Caki2 (cell line): Measurements from ENCODE around the gene ZNF771. TPM values are rescaled to one million over a fixed set of nuclear protein-coding genes. Genes with fewer than 3 reads are reported as not detected.
"Not testable (repeated sequence)": the region's sequence is repeated elsewhere in the genome, so short reads cannot be mapped to it uniquely, and the experiment has no call there.

Experiments used
- DNase-seq: peaks from one replicate; pipeline ENCODE4 v3.0.0-alpha.2; 2015; ENCODE audit warnings: low read depth
- in situ Hi-C: cut with HindIII; loops from 2 replicates; pipeline ENCODE4 v1.10.0; 2016; ENCODE audit warnings: low sequenced_read_pairs, low pct_unique_long_range_greater_than_20kb, mixed read lengths
- total RNA-seq: library from RNA; depleted of rRNA; stranded (reverse); fragments of >200 nt; shearing (Covaris generic); gene quantifications from 2 replicates; pipeline ENCODE4 v1.2.3, GENCODE V29; 2014; ENCODE audit warnings: low replicate concordance

ZNF771 gene
- total RNA-seq, 1 experiment from 2014 or later, result 35.7 TPM

- DNase-seq, result peak; percentile 91
- in situ Hi-C loops, result no loop called here
These were observed 12.0 kb upstream of the ZNF771 start, which contains the start of gene ZNF48 for GRCh38 chr16:30395155-30395991. Gene ZNF48, plus strand, starts transcription at chr16:30395420. Its CDS starts 375 bp downstream, at chr16:30395795.

GRCh38 chr16:30395992-30396585, 11.3 kb upstream of the ZNF771 start:
- no peak for DNase-seq
- in situ Hi-C loops, result no loop called here

GRCh38 chr16:30396627-30397026, 10.8 kb upstream of the ZNF771 start:
- in situ Hi-C loops, DNase-seq: not testable (repeated sequence)

- DNase-seq, result no peak
- in situ Hi-C loops, result no loop called here
These were observed 10.3 kb upstream of the ZNF771 start for GRCh38 chr16:30397056-30397455.

- in situ Hi-C loops, result no loop called here
- DNase-seq, result no peak
These were observed 9.4 kb upstream of the ZNF771 start for GRCh38 chr16:30397776-30398660.

GRCh38 chr16:30398661-30399434, 8.6 kb upstream of the ZNF771 start:
- in situ Hi-C loops, result no loop called here
- DNase-seq, result no peak

GRCh38 chr16:30399435-30400186, 7.8 kb upstream of the ZNF771 start:
- in situ Hi-C loops, result no loop called here
- DNase-seq, result no peak

GRCh38 chr16:30401768-30402425, 5.5 kb upstream of the ZNF771 start:
- DNase-seq, result no peak
- in situ Hi-C loops, result no loop called here

GRCh38 chr16:30406795-30407101, 658 bp upstream of the ZNF771 start:
- no peak for DNase-seq
- in situ Hi-C loops, result no loop called here

GRCh38 chr16:30407804-30408534, 563 bp downstream of the ZNF771 start:
- in situ Hi-C loops, result no loop called here
- no peak for DNase-seq

GRCh38 chr16:30409125-30410060, 2.0 kb downstream of the ZNF771 start:
- in situ Hi-C loops, result no loop called here
- DNase-seq, result peak; percentile 87

GRCh38 chr16:30413112-30413806, 5.9 kb downstream of the ZNF771 start:
- in situ Hi-C loops, result no loop called here

GRCh38 chr16:30414159-30414558, 6.8 kb downstream of the ZNF771 start:
- in situ Hi-C loops, result no loop called here

More at GRCh38 chr16:30413112-30413806, 5.9 kb downstream of the ZNF771 start:
- no peak for DNase-seq

GRCh38 chr16:30416047-30416603, 8.7 kb downstream of the ZNF771 start:
- in situ Hi-C loops, result no loop called here
- no peak for DNase-seq

More at GRCh38 chr16:30414159-30414558, 6.8 kb downstream of the ZNF771 start:
- DNase-seq, result no peak
